ENCODE measurements around the gene STARD3NL.
"Not testable (repeated sequence)": the region's sequence is repeated elsewhere in the genome, so short reads cannot be mapped to it uniquely, and the experiment has no call there.

GRCh38 chr7:38249849-38250248, 71.8 kb downstream of the STARD3NL start:
- not testable (repeated sequence) for TF ChIP-seq EZH2 (IDR thresholded peaks at IDR 0.05); POLR2AphosphoS5 (IDR thresholded peaks at IDR 0.05; ENCODE audit: borderline replicate concordance, low read depth, low read length); FOXP2 (optimal IDR thresholded peaks at IDR 0.05; ENCODE audit: control extremely low read depth, extremely low read length, insufficient read depth)
